K562 (cell line): ENCODE measurements around the gene TDO2. TPM values are rescaled to one million over a fixed set of nuclear protein-coding genes. Genes with fewer than 3 reads are reported as not detected.

Experiments
- ATF1 ChIP-seq, 2 experiments: fragments of 450-650 bp in 1 of 2; IDR thresholded peaks; 2 replicates each; pipeline ENCODE4 v1.6.1; 2016; ENCODE audit warnings: missing compliant biosample characterization in 1 of 2, missing genetic modification characterization in 1 of 2
- ATF2 ChIP-seq: sonication (generic); formaldehyde crosslinking; IDR thresholded peaks from 2 replicates; pipeline ENCODE4 v1.8.1; 2022; ENCODE audit warnings: missing genetic modification reagents
- BRD9 ChIP-seq: fragments of 450-650 bp; IDR thresholded peaks from 2 replicates; pipeline ENCODE4 v1.6.1; 2018; ENCODE audit warnings: low read depth; ENCODE audit not compliant: partially characterized antibody
- FOXA1 ChIP-seq: fragments of 450-650 bp; IDR thresholded peaks from 2 replicates; pipeline ENCODE4 v1.6.1; 2016; ENCODE audit warnings: mild to moderate bottlenecking, borderline replicate concordance
- GABPA ChIP-seq: fragments of 200-800 bp; sonication (Bioruptor generic); conservative IDR thresholded peaks from 2 replicates; pipeline ENCODE4 v1.6.1; 2016; ENCODE audit warnings: low read depth, missing genetic modification characterization, missing compliant biosample characterization
- HDAC1 ChIP-seq, 2 experiments: fragments of 450-650 bp; IDR thresholded peaks; 2 replicates each; pipeline ENCODE4 v1.6.1; 2016 to 2017; ENCODE audit warnings: inconsistent platforms in 1 of 2, mild to moderate bottlenecking in 1 of 2, moderate library complexity in 1 of 2
- HNRNPLL ChIP-seq: fragments of 200-400 bp; formaldehyde crosslinking; IDR thresholded peaks from 2 replicates; pipeline ENCODE4 v1.6.1; 2017; ENCODE audit warnings: low read length, low read depth, mild to moderate bottlenecking; ENCODE audit not compliant: poor library complexity, severe bottlenecking
- IRF2 ChIP-seq: sonication (generic); formaldehyde crosslinking; IDR thresholded peaks from 2 replicates; pipeline ENCODE4 v1.8.1; 2022; ENCODE audit warnings: mild to moderate bottlenecking, missing genetic modification reagents
- JUN ChIP-seq, 2 experiments: sonication (generic) in 1 of 2; formaldehyde crosslinking in 1 of 2; IDR thresholded peaks; 2 replicates each; pipeline versions ENCODE4 v1.6.1 to v1.8.0; 2012 to 2022; ENCODE audit warnings: borderline replicate concordance in 2 of 2, mild to moderate bottlenecking in 2 of 2, improper control_type of control experiment in 1 of 2, low read depth in 1 of 2, low read length in 1 of 2, missing genetic modification reagents in 1 of 2
- L3MBTL2 ChIP-seq: fragments of 450-650 bp; IDR thresholded peaks from 2 replicates; pipeline ENCODE4 v1.6.1; 2016; ENCODE audit warnings: mild to moderate bottlenecking, moderate library complexity
- NFIC ChIP-seq: fragments of 450-650 bp; IDR thresholded peaks from 2 replicates; pipeline ENCODE4 v1.6.1; 2017; ENCODE audit warnings: mild to moderate bottlenecking, inconsistent platforms
- NR2C2 ChIP-seq, 2 experiments: fragments of 200-800 bp in 1 of 2; sonication (Bioruptor generic) in 1 of 2; sonication (generic) in 1 of 2; formaldehyde crosslinking in 1 of 2; IDR thresholded peaks; 2 replicates each; pipeline versions ENCODE4 v1.6.1 to v1.8.0; 2016 to 2022; ENCODE audit warnings: mild to moderate bottlenecking in 1 of 2, missing compliant biosample characterization in 1 of 2, missing genetic modification characterization in 1 of 2, missing genetic modification reagents in 1 of 2
- STAG1 ChIP-seq: sonication (generic); formaldehyde crosslinking; IDR thresholded peaks from 2 replicates; pipeline ENCODE4 v1.5.0; 2020; ENCODE audit warnings: missing genetic modification reagents, borderline replicate concordance
- U2AF1 ChIP-seq: fragments of 200-400 bp; formaldehyde crosslinking; optimal IDR thresholded peaks from 2 replicates; pipeline ENCODE3; 2017; ENCODE audit warnings: mild to moderate bottlenecking, low read depth, low read length, moderate library complexity
- ZBTB17 ChIP-seq: fragments of 450-650 bp; formaldehyde crosslinking; IDR thresholded peaks from 2 replicates; pipeline ENCODE4 v1.4.0; 2020; ENCODE audit warnings: mild to moderate bottlenecking
- ZBTB7A ChIP-seq: IDR thresholded peaks from 2 replicates; pipeline ENCODE4 v1.6.1; 2011; ENCODE audit warnings: low read depth, mild to moderate bottlenecking, low read length, moderate library complexity, borderline replicate concordance; ENCODE audit not compliant: control insufficient read depth
- ZNF586 ChIP-seq: fragments of 450-650 bp; formaldehyde crosslinking; conservative IDR thresholded peaks from 2 replicates; pipeline ENCODE4 v1.4.0; 2020; ENCODE audit warnings: mild to moderate bottlenecking, moderate library complexity
- polyA plus RNA-seq, 8 experiments: library from polyadenylated mRNA; depleted of rRNA in 4 of 8; stranded (reverse) in 5 of 8; unstranded in 3 of 8; fragments of >200 nt; fragmentation: Nextera tagmentation in 2 of 8; fragmentation: Illumina TruSeq in 1 of 8; extraction: Ambion mirVana in 2 of 8; extraction: Trizol in 1 of 8; gene quantifications; 2 replicates each; pipeline versions ENCODE4 v1.2.1 to v1.2.3, GENCODE V29; 2011 to 2014; ENCODE audit warnings: inconsistent platforms in 1 of 8, missing spikeins in 1 of 8
- total RNA-seq, 7 experiments: library from RNA; depleted of rRNA in 6 of 7; stranded (reverse); fragments of >200 nt in 6 of 7; fragmentation: Illumina TruSeq in 2 of 7; extraction: Trizol in 2 of 7; gene quantifications; 2 replicates each; pipeline versions ENCODE4 v1.2.1 to v1.2.3, GENCODE V29; 2011 to 2021; ENCODE audit warnings: low replicate concordance in 1 of 7
- TF ChIP-seq, protein P1 (sequence below): sonication (generic); formaldehyde crosslinking; IDR thresholded peaks from 2 replicates; pipeline ENCODE4 v1.8.1; 2023; ENCODE audit warnings: missing genetic modification reagents, mild to moderate bottlenecking, borderline replicate concordance
- TF ChIP-seq, protein P2 (sequence below): sonication (generic); formaldehyde crosslinking; IDR thresholded peaks from 2 replicates; pipeline ENCODE4 v1.8.0; 2022; ENCODE audit warnings: mild to moderate bottlenecking, missing genetic modification reagents

The TDO2 gene
- total and polyA plus RNA-seq, 9 of the 15 experiments (the other 6 are each of a cell fraction or from before 2014, with no cell fraction given) = 0.09 to 0.65 (median 0.22) TPM; not detected in 2

DNA sequence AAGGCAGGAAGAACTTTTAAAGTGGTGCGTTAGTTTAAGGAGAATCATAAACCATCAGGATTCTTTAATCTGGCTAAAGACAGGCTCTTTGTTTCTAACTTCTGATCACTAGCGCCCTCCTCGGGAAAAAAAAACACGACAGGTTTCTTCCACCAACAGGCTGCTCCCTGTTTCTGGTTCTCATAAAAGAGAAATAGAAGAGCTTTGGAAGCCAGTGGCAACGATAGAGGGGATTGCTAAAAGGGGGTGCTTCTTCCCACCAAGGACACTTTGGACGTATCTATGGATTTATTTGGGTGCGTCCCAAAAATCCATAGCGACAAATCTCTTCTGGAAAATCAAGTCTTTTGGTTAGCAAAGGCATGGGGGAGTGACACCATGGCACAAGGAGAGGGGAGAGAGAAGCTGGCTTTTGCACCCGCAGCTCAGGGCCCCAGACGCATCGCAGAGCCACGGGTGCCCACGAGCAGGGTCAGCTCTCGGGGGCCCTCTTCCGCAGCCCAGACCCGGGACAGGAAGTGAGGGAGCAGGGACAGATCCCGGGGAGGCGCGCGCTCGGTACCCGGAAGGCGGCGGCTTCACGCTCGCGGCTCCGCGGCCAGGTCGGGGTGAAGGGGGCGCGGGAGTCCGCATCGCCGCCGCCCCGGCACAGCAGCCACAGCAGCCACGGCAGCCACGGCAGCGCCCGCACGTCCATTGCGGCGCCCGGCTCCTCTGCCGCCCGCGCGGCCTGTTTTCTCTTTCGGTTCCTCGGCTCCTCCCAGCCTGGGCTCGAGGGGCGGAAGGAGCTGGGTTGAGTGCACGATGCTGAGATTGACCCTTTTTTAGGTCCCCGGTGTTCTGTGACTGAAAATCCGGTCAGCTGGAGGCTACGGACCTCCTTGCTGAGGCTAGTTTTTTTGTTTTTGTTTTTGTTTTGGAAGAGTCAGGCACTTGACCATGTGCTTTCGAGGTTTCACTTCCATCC is 49.9 kb downstream of the TDO2 start, which contains the start of gene CTSO (continued):
- no peak for TF ChIP-seq ZBTB17 (CRISPR knock-in tag)
- no peak for TF ChIP-seq BRD9
- TF ChIP-seq ZBTB7A = no peak
- TF ChIP-seq L3MBTL2 = peak; percentile 52; the same call in 1 of the 2 replicates
- TF ChIP-seq IRF2 = no peak
- TF ChIP-seq U2AF1 = no peak
- TF ChIP-seq NFIC = no peak
- TF ChIP-seq, protein P1, sequence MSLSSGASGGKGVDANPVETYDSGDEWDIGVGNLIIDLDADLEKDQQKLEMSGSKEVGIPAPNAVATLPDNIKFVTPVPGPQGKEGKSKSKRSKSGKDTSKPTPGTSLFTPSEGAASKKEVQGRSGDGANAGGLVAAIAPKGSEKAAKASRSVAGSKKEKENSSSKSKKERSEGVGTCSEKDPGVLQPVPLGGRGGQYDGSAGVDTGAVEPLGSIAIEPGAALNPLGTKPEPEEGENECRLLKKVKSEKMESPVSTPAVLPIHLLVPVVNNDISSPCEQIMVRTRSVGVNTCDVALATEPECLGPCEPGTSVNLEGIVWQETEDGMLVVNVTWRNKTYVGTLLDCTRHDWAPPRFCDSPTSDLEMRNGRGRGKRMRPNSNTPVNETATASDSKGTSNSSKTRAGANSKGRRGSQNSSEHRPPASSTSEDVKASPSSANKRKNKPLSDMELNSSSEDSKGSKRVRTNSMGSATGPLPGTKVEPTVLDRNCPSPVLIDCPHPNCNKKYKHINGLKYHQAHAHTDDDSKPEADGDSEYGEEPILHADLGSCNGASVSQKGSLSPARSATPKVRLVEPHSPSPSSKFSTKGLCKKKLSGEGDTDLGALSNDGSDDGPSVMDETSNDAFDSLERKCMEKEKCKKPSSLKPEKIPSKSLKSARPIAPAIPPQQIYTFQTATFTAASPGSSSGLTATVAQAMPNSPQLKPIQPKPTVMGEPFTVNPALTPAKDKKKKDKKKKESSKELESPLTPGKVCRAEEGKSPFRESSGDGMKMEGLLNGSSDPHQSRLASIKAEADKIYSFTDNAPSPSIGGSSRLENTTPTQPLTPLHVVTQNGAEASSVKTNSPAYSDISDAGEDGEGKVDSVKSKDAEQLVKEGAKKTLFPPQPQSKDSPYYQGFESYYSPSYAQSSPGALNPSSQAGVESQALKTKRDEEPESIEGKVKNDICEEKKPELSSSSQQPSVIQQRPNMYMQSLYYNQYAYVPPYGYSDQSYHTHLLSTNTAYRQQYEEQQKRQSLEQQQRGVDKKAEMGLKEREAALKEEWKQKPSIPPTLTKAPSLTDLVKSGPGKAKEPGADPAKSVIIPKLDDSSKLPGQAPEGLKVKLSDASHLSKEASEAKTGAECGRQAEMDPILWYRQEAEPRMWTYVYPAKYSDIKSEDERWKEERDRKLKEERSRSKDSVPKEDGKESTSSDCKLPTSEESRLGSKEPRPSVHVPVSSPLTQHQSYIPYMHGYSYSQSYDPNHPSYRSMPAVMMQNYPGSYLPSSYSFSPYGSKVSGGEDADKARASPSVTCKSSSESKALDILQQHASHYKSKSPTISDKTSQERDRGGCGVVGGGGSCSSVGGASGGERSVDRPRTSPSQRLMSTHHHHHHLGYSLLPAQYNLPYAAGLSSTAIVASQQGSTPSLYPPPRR (CRISPR knock-in tag) = no peak
- TF ChIP-seq ATF1 (CRISPR knock-in tag; IDR thresholded peaks at IDR 0.05) = no peak
- TF ChIP-seq ATF1 (tag; IDR thresholded peaks at IDR 0.05) = peak; percentile 9; the same call in 1 of the 2 replicates
- no peak for TF ChIP-seq HDAC1 (IDR thresholded peaks at IDR 0.05)
- TF ChIP-seq, protein P2, sequence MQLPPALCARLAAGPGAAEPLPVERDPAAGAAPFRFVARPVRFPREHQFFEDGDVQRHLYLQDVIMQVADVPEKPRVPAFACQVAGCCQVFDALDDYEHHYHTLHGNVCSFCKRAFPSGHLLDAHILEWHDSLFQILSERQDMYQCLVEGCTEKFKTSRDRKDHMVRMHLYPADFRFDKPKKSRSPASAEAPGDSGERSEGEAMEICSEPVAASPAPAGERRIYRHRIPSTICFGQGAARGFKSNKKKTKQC = peak; percentile 31; the same call in 1 of the 2 replicates
- TF ChIP-seq ATF2 (CRISPR knock-in tag) = no peak
- no peak for TF ChIP-seq HNRNPLL
- no peak for TF ChIP-seq FOXA1
- no peak for TF ChIP-seq JUN (IDR thresholded peaks at IDR 0.05; ENCODE audit: borderline replicate concordance, low read depth, low read length)
- TF ChIP-seq JUN (CRISPR knock-in tag; IDR thresholded peaks at IDR 0.05; ENCODE audit: borderline replicate concordance) = no peak
- TF ChIP-seq GABPA (tag) = peak; percentile 91
- TF ChIP-seq STAG1 (CRISPR knock-in tag) = no peak
- TF ChIP-seq ZNF586 = no peak
- 0 out of 2 replicates have a peak, but pooled peaks have one; percentile 38 for TF ChIP-seq NR2C2 (CRISPR knock-in tag; IDR thresholded peaks at IDR 0.05)
- no peak; the same call in 1 of the 2 replicates for TF ChIP-seq NR2C2 (tag; IDR thresholded peaks at IDR 0.05)
